Measurements from ENCODE around the gene ADCY3. TPM values are rescaled to one million over a fixed set of nuclear protein-coding genes. Genes with fewer than 3 reads are reported as not detected.

ADCY3 gene
- total RNA-seq, 1 experiment from 2014 or later, result 39.5 TPM

DNA sequence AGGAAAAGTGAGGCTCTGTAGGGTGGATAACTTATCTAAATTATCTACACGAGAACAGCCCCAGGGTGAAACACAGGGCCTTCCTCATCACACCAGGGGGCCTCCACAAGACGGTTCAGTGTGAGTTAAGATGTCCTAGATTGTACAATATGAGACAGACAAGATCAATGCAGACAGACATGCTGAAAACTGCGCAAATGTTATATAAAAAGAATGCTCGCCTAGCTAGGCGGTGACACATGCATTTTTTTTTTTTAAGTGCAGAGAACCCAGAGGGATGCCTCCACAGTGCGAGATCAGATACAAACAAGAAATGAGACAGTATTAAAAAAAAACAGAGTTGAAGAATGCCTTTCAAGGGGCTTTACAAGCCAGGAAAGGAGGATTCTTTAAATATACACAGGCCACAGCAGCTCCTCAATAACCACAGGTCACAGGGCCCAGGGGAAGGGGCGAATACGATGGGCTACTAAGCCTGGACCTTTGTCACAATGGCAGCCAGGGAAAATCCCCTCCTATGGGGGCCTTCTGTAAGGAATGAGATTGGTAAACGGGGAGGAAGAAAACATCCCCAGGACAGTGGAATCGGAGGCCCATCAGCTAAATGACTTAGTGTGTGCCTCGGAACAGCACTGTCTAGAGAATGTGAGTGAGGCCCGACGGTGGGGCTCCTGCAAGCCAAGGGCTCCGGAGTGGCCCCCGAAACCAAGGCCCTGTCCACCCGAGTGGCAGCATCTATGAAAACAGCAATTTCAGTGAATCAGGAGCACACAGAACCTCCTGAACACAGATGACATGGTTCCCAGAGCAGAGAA, 48.9 kb downstream of the ADCY3 start:
- H2BK15ac ChIP-seq (ENCODE audit: low read depth, low read length), result no peak overlapping the region
- no peak for DNase-seq

More for the DNA sequence above, 48.9 kb downstream of the ADCY3 start:
- H3T11ph ChIP-seq (ENCODE audit: low read length), result no peak overlapping the region
- no peaks in the 10 kb centered on the region for H3K79me1 ChIP-seq (ENCODE audit: insufficient read depth, low read depth, low read length, poor library complexity, severe bottlenecking)
- H4K20me1 ChIP-seq (ENCODE audit: control insufficient read depth, insufficient read depth, insufficient read length), result no peaks in the 10 kb centered on the region
- H3K79me2 ChIP-seq (ENCODE audit: insufficient read depth, low read length), result no peaks in the 10 kb centered on the region
- Mint-ChIP-seq H3K4me3 (no peak overlapping the region), H3K36me3 (ENCODE audit: insufficient read depth in 1 of 3, low read depth in 3 of 3) (peaks cover 8 to 18% (median 8%) of the 10 kb centered on the region in 3 experiments), H3K4me1 (peaks cover 6 to 13% of the 10 kb centered on the region in 2 experiments), H3K27ac (no peak overlapping the region), H3K9me3 (no peaks in the 10 kb centered on the region), H3K27me3 (ENCODE audit: low read depth) (no peaks in the 10 kb centered on the region)
- H3K4ac ChIP-seq (ENCODE audit: low read depth, low read length), result no peak overlapping the region
- H4K91ac ChIP-seq (ENCODE audit: insufficient read length, low read depth, low read length), result no peak overlapping the region
- WGBS (ENCODE audit: extremely low coverage, insufficient read length, low lambda C conversion rate), result no CpG with 5 or more reads among the region's 16 CpGs
- H2AFZ ChIP-seq (ENCODE audit: low read length), result no peak overlapping the region
- no peak overlapping the region for H2AK5ac ChIP-seq (ENCODE audit: insufficient read length, low read length)
- no peak overlapping the region for H3K27ac ChIP-seq (ENCODE audit: insufficient read length, low read depth, low read length)
- no peak overlapping the region for H4K5ac ChIP-seq (ENCODE audit: insufficient read length, low read depth, low read length)
- TF ChIP-seq, protein P1, sequence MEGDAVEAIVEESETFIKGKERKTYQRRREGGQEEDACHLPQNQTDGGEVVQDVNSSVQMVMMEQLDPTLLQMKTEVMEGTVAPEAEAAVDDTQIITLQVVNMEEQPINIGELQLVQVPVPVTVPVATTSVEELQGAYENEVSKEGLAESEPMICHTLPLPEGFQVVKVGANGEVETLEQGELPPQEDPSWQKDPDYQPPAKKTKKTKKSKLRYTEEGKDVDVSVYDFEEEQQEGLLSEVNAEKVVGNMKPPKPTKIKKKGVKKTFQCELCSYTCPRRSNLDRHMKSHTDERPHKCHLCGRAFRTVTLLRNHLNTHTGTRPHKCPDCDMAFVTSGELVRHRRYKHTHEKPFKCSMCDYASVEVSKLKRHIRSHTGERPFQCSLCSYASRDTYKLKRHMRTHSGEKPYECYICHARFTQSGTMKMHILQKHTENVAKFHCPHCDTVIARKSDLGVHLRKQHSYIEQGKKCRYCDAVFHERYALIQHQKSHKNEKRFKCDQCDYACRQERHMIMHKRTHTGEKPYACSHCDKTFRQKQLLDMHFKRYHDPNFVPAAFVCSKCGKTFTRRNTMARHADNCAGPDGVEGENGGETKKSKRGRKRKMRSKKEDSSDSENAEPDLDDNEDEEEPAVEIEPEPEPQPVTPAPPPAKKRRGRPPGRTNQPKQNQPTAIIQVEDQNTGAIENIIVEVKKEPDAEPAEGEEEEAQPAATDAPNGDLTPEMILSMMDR (conservative IDR thresholded peaks at IDR 0.05), result no peak
- H3K23me2 ChIP-seq (ENCODE audit: insufficient read length, low read depth, low read length, poor library complexity, severe bottlenecking), result no peaks in the 10 kb centered on the region
- H2BK12ac ChIP-seq (ENCODE audit: insufficient read length, low read depth, low read length), result no peak overlapping the region
- H3K4me2 ChIP-seq (ENCODE audit: insufficient read depth, insufficient read length, low read length), result no peak overlapping the region
- H2BK20ac ChIP-seq (ENCODE audit: low read depth, low read length, poor library complexity, severe bottlenecking), result no peak overlapping the region
- H3K23ac ChIP-seq (ENCODE audit: insufficient read length, low read depth, low read length), result no peak overlapping the region
- peaks cover 5% of the 10 kb centered on the region; the same call in 1 of the 2 replicates for H3K4me1 ChIP-seq (ENCODE audit: insufficient read depth, low read length)
- H3K27me3 ChIP-seq (ENCODE audit: insufficient read depth, low read length), result no peaks in the 10 kb centered on the region
- H3K9ac ChIP-seq (ENCODE audit: extremely low read depth, insufficient read length, low read length), result no peak overlapping the region
- no peak overlapping the region for H4K8ac ChIP-seq (replicated peaks; ENCODE audit: insufficient read length, low read depth, low read length)
- no peak overlapping the region for H2BK120ac ChIP-seq (ENCODE audit: low read depth, low read length, poor library complexity, severe bottlenecking)
- no peak overlapping the region for H3K18ac ChIP-seq (ENCODE audit: insufficient read length, low read depth, low read length)
- no peaks in the 10 kb centered on the region for H3K9me3 ChIP-seq (ENCODE audit: control insufficient read depth, low read depth, low read length)
- H2BK5ac ChIP-seq (ENCODE audit: insufficient read length, low read length), result no peak overlapping the region
- H3K56ac ChIP-seq (ENCODE audit: insufficient read length, low read depth, low read length), result no peak overlapping the region
- H3K14ac ChIP-seq (ENCODE audit: insufficient read depth, low read length), result no peak overlapping the region

Measured in H9 (cell line).